HG02852 (cell line): ENCODE results near the gene MIS18A.
"Not testable (repeated sequence)": the region's sequence is repeated elsewhere in the genome, so short reads cannot be mapped to it uniquely, and the experiment has no call there.

Source experiments
- ATAC-seq: cut with Tn5 transposase; IDR thresholded peaks from one replicate; pipeline ENCODE4 v1.9.1; 2021; ENCODE audit warnings: mild to moderate bottlenecking, moderate library complexity; ENCODE audit not compliant: unreplicated experiment

MIS18A gene

DNA sequence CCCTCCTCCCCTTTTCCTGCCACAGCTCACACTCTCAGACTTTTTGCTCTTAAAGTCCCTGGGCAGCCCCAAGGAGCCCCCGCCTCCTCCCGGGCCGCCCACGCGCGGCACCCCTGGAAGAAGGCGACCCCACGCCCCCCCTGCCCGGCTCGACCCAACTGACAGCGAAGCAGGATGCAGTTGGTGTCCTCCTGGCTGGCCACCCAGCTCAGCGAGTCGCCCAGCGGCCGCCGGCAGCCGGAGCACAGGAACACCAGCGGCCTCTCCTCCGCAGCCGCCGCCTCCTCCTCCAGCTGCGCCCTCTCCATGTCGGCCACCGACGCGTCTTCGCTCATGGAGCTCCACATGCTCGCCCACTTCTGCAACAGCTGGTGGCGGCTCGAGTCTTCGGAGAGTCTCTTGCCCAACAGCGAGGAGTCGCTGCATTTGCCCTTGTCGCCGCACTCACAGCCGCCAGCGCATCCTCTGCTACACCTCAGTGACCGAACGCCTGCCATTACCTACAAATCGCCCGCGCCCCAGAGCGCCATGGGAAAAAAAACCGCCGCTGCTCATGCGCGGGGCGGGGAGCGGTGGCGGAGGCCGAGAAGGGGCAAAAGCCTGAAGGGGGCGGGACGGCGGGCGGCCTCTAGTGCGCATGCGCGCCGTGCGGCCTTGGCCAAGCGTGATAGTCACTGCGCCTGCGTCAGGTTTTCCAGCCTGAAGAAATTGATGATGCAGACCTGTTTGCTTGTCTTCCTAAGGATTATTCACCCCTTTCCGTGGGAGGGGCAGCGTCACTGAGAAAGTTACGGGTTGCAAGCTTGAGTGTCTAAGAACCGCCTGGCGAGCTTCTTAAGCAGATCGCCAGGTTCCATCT, at the start of gene MIS18A:
MIS18A (minus strand) TSS at position 532 of the 859 bp plus-strand sequence; CDS start at position 497, 35 bp downstream.
- peak; percentile 92 for ATAC-seq

- no peak for ATAC-seq
These were observed 49.7 kb upstream of the MIS18A start for GRCh38 chr21:32328595-32328994.

DNA sequence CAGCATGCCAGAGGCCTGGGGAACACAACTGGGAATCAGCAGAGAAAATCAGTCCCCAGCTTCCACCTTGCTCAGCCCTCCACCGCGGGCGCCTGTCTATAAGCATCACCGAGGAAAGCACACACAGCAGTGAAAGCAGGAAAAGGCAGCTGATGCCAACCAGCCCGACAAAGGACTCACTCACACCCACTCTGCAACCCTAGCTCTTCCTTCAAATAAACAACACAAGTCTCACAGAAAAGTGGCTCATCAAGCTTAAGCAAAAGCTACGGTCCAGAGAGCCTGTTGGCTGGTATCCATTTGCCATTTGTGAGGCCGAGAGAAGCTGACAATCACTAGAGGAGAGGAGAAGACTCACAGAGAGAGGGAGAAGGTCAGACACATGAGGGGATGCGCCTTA, 46.9 kb upstream of the MIS18A start:
- no peak for ATAC-seq

- no peak for ATAC-seq
These were observed 43.8 kb upstream of the MIS18A start for GRCh38 chr21:32322676-32323075.

DNA sequence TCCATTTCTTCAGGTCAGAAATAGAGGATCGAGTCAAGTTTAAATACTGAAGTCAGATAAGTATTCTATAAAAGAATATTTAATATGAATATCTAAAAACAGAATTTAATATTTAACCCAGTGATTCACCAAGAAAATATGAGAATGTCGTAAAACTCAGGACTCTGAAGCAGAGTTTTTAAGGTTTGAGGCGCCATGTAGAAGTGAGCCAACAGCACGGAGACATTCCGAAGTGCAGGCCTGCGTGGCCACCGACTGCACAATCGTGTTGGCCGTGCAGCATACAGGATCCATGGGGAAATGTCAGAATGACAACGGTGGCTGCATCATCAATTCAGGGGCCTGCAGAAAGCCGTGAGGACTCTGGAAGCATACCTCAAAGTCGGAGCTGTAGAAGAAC, 43.3 kb upstream of the MIS18A start:
- no peak for ATAC-seq

DNA sequence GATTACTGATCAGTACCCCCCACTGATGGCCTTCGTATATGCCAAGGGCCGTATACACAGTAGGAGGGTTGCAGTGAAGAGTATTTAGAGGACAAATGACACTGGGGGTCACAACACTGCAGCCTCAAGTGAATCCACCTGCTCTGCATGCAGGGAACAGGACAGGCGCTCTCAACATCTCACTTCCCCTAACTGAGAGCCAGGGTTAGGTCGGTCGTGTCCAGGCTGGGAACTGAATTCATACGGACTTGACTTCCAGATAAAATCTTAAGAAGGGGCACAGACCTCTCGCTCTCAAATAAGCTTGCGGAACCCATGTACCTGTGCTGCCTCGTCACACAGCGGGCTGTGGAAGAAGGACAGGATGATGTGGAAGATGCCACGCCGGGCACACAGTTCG, 42.6 kb upstream of the MIS18A start:
- ATAC-seq, result no peak

- no peak for ATAC-seq
These were observed 41.9 kb upstream of the MIS18A start for GRCh38 chr21:32320726-32321125.

DNA sequence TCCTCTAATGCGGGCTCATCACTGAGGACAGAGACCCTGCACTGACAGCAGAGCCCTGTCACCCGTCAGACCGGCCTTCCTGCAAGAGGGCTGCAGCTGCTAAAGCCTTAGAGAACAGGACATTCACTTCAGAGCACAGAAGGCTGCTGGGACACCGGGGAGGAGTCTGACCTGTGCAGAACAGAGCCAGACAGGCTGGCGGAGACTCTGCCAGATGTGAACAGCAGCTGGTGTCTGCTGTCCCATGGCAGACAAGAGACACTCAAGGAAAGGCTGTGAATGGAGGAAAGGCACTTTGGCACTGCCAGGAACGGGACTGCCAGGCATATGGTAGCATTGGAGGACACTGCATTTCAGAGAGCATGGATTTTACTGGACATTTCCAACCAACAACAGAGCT, 41.2 kb upstream of the MIS18A start:
- no peak for ATAC-seq

- no peak for ATAC-seq
These were observed 40.2 kb upstream of the MIS18A start for GRCh38 chr21:32319012-32319411.

- no peak for ATAC-seq
These were observed 38.9 kb upstream of the MIS18A start for GRCh38 chr21:32317726-32318125.

- no peak for ATAC-seq
These were observed 37.7 kb upstream of the MIS18A start for GRCh38 chr21:32316361-32317215.

GRCh38 chr21:32315511-32316281, 36.8 kb upstream of the MIS18A start:
- ATAC-seq, result no peak

DNA sequence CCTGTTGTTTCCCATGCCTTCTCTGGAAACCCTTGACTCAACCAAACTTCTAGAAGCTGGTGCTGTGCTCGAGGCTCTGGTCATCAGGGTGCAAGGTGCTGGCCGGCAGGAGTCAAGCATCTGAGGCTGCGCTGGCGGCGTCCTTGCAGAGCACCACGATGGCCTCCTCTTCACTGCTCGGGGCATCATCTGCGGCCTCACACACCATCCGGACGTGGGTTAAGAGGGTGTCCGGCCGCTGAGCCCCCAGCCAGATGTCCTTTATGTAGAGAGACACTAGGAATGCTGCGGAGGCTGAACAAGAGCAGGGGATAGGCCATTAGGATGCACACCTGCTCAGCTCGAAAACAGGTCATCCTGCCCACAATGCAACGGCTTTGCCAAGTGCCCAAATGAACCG, 36.0 kb upstream of the MIS18A start:
- ATAC-seq, result no peak

- ATAC-seq, result no peak
These were observed 34.1 kb upstream of the MIS18A start for GRCh38 chr21:32312976-32313375.

DNA sequence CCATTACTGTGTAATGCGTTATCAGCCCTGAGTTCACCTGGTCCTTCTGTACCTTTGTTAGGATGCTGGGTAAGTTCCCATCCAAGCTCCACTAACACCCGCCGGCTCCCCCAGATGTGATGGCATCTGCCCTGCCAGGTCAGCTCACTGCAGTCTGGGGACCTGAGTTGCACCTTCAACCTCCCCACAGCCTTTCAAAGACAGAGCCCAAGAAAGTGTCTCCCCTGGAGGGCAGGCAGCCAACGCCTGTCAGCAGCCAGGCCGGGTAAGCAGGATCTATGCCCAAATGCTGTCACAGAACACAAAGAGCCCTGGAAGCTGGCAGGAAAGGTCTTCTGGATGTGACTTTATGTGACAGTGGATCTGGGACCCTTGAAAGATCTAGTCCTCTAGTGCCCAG, 33.5 kb upstream of the MIS18A start:
- ATAC-seq, result no peak

GRCh38 chr21:32311621-32312020, 32.8 kb upstream of the MIS18A start:
- ATAC-seq, result no peak

- not testable (repeated sequence) for ATAC-seq
These were observed 32.1 kb upstream of the MIS18A start for GRCh38 chr21:32310976-32311375.

- ATAC-seq, result no peak
These were observed 31.1 kb upstream of the MIS18A start for GRCh38 chr21:32309906-32310460.

GRCh38 chr21:32308696-32309095, 29.8 kb upstream of the MIS18A start:
- ATAC-seq, result no peak

GRCh38 chr21:32307706-32308105, 28.9 kb upstream of the MIS18A start:
- ATAC-seq, result no peak
